Spinal cord (tissue), 10 donors: ENCODE measurements around the gene KCND1. TPM values are rescaled to one million over a fixed set of nuclear protein-coding genes. Genes with fewer than 3 reads are reported as not detected.

Source experiments
- DNase-seq, 6 donors: peaks; one replicate each; pipeline versions ENCODE4 v3.0.0 to v3.0.0-alpha.2; 2013 to 2015; ENCODE audit warnings: low spot score in 6 of 6, low read depth in 4 of 6
- H3K27ac ChIP-seq: one replicate; pipeline ENCODE4 v1.5.1; 2013; ENCODE audit warnings: low read depth, low read length, control low read depth
- H3K27me3 ChIP-seq: one replicate; pipeline ENCODE4 v1.6.1; 2013; ENCODE audit warnings: low read length; ENCODE audit not compliant: control insufficient read depth, insufficient read depth
- H3K36me3 ChIP-seq: one replicate; pipeline ENCODE4 v1.6.1; 2013; ENCODE audit warnings: low read length; ENCODE audit not compliant: control insufficient read depth, insufficient read depth
- H3K4me1 ChIP-seq: one replicate; pipeline ENCODE4 v1.6.1; 2013; ENCODE audit warnings: low read length; ENCODE audit not compliant: control insufficient read depth, insufficient read depth
- H3K4me3 ChIP-seq: one replicate; pipeline ENCODE4 v1.5.1; 2013; ENCODE audit warnings: low read depth, low read length, control low read depth
- H3K9me3 ChIP-seq: one replicate; pipeline ENCODE4 v1.6.1; 2013; ENCODE audit warnings: low read length; ENCODE audit not compliant: control insufficient read depth, insufficient read depth
- WGBS: methylation state at CpG from one replicate; pipeline ENCODE4 v1.1.5; 2013; ENCODE audit warnings: missing lambda C conversion rate; ENCODE audit not compliant: insufficient coverage; 5-methylcytosine and 5-hydroxymethylcytosine counted together
- polyA plus RNA-seq, 2 donors: library from polyadenylated mRNA; unstranded; fragments of 120-200 nt; gene quantifications; one replicate each; pipeline ENCODE4 v1.2.1, GENCODE V29; 2013; ENCODE audit not compliant: insufficient read length in 2 of 2
- total RNA-seq, 2 donors: library from RNA; depleted of rRNA in 1 of 2; stranded (reverse); fragments of 120-200 nt in 1 of 2; fragments of >200 nt in 1 of 2; gene quantifications; one replicate each; pipeline versions ENCODE4 v1.2.3 to v1.2.4, GENCODE V29; 2013 to 2014
- donor health status: healthy.

KCND1 gene
- total and polyA plus RNA-seq, 4 donors, result 1.8 to 6.7 (median 4.7) TPM

DNA sequence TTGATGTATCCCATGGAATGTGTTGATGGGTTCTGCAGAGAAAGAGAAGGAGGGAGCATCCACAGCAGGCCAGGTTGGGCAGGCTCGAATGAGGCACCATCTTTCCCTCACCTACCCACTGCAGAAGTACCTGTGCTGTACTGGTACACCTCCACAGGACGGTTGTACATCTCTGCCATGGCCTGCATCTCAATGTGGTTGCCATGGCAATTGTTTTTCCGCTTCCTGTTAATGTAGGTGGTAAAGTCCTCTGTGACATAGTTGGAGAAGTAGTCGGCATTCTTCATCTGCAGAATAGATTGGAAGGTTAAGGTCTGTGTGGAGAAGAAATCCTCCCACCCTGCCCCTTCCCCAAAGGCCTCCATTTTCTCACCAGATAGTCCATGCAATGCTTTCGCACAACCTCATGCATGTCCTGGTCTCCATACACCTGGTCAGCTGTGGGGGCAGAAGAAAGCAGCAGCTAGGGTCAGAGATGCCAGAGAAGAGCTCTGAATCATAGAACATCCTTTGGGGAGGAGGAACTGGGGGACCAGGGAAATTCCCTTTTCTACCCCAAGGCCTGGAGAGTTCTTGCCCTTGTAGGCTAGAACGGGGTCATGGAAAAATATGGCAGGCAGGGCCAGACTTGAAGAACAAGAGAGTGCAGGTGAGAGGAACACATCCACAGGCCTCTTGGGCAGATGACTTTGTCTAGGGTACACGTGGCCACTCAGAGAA is 36.9 kb downstream of the KCND1 start:
- Histone ChIP-seq H3K27me3 (no peaks in the 10 kb centered on the region), H3K4me3 (no peak overlapping the region), H3K27ac (no peak overlapping the region), H3K4me1 (no peaks in the 10 kb centered on the region), H3K9me3 (peaks cover 2% of the 10 kb centered on the region), H3K36me3 (peaks cover 15% of the 10 kb centered on the region)
- DNase-seq, result no peak
- 60% methylated on average over 1 of the region's 7 CpGs for WGBS

- DNase-seq, result no peak
- H3K27ac ChIP-seq, result no peak overlapping the region
- H3K27me3 ChIP-seq, result no peaks in the 10 kb centered on the region
- H3K4me3 ChIP-seq, result no peak overlapping the region
- WGBS, result 80% methylated on average over 1 of the region's 2 CpGs
- peaks cover 2% of the 10 kb centered on the region for H3K9me3 ChIP-seq
- H3K36me3 ChIP-seq, result peaks cover 15% of the 10 kb centered on the region
- no peaks in the 10 kb centered on the region for H3K4me1 ChIP-seq
Measured at GRCh38 chrX:48933757-48934156, 37.9 kb downstream of the KCND1 start.

- peaks cover 38% of the 10 kb centered on the region for H3K36me3 ChIP-seq
- no peaks in the 10 kb centered on the region for H3K4me1 ChIP-seq
- DNase-seq, result no peak
- no peak overlapping the region for H3K4me3 ChIP-seq
- H3K27ac ChIP-seq, result no peak overlapping the region
- no peaks in the 10 kb centered on the region for H3K27me3 ChIP-seq
- peaks cover 2% of the 10 kb centered on the region for H3K9me3 ChIP-seq
- no CpG with 5 or more reads among the region's 2 CpGs for WGBS
Measured at GRCh38 chrX:48927736-48928382, 43.8 kb downstream of the KCND1 start.

GRCh38 chrX:48927123-48927522 is 44.5 kb downstream of the KCND1 start:
- DNase-seq, result no peak
- no peaks in the 10 kb centered on the region for H3K4me1 ChIP-seq
- H3K27ac ChIP-seq, result no peak overlapping the region
- H3K27me3 ChIP-seq, result no peaks in the 10 kb centered on the region
- H3K9me3 ChIP-seq, result peaks cover 2% of the 10 kb centered on the region
- no CpG with 5 or more reads among the region's 5 CpGs for WGBS
- no peak overlapping the region for H3K4me3 ChIP-seq
- H3K36me3 ChIP-seq, result peaks cover 42% of the 10 kb centered on the region

DNA sequence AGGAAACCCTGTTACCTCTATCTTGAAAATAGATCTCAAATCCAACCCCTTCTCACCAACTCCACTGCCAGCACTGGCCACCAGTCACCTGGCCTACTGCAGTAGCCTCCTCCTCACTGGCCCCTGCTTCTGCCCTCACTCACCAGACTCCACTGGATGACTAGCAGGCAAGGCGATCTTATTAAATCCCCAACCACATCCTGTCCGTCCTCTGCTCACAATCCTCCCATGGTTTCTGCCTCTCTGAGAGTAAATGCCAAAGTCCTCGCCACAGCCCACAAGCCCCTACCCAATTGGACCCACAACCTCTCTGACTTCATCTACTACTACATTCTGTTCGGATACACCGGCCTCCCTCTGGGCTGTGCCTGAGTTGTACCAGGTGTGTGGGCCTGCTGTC is 47.4 kb downstream of the KCND1 start:
- Histone ChIP-seq H3K27ac (no peak overlapping the region), H3K9me3 (no peaks in the 10 kb centered on the region), H3K4me1 (peaks cover 4% of the 10 kb centered on the region), H3K36me3 (peaks cover 42% of the 10 kb centered on the region), H3K27me3 (no peaks in the 10 kb centered on the region), H3K4me3 (no peak overlapping the region)
- no peak for DNase-seq
- 89% methylated on average over 5 of the region's 5 CpGs for WGBS

- H3K4me3 ChIP-seq, result no peak overlapping the region
- H3K9me3 ChIP-seq, result no peaks in the 10 kb centered on the region
- H3K27me3 ChIP-seq, result no peaks in the 10 kb centered on the region
- peaks cover 6% of the 10 kb centered on the region for H3K4me1 ChIP-seq
- WGBS, result 88% methylated on average over 13 of the region's 13 CpGs
- peaks cover 42% of the 10 kb centered on the region for H3K36me3 ChIP-seq
- no peak for DNase-seq
- no peak overlapping the region for H3K27ac ChIP-seq
Measured at GRCh38 chrX:48923771-48924170, 47.9 kb downstream of the KCND1 start.

DNA sequence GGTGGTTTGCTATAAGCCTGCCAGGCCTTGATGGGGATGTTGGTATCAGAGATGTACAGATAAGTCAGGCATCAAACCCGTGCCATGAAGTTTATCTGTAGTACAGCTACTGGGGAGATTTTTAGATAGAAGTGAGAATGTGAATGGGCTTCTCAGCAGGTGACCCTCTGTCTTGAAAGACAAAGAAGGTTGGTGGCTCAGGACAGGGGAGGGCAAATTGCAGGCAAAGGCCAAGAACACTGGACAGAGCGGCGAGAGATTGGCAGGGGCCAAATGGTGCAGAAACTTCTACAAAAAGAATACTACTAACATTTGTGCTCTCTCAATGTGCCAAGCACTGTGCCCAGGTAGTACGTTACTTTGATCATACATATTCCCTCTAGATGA is 50.9 kb downstream of the KCND1 start:
- Histone ChIP-seq H3K4me3 (no peak overlapping the region), H3K4me1 (peaks cover 16% of the 10 kb centered on the region), H3K27me3 (no peaks in the 10 kb centered on the region), H3K27ac (no peak overlapping the region), H3K36me3 (peaks cover 34% of the 10 kb centered on the region), H3K9me3 (no peaks in the 10 kb centered on the region)
- 28% methylated on average over 1 of the region's 4 CpGs for WGBS
- no peak for DNase-seq

- H3K36me3 ChIP-seq, result peaks cover 32% of the 10 kb centered on the region
- 53% methylated on average over 8 of the region's 8 CpGs for WGBS
- H3K4me1 ChIP-seq, result peaks cover 16% of the 10 kb centered on the region
- H3K4me3 ChIP-seq, result no peak overlapping the region
- no peaks in the 10 kb centered on the region for H3K9me3 ChIP-seq
- peak in 1 of 6 donors; percentile 63 for DNase-seq
- no peaks in the 10 kb centered on the region for H3K27me3 ChIP-seq
- H3K27ac ChIP-seq, result peak overlapping the region; percentile 81
Measured at GRCh38 chrX:48919947-48920717, 51.5 kb downstream of the KCND1 start.

- H3K36me3 ChIP-seq, result peaks cover 29% of the 10 kb centered on the region
- H3K4me1 ChIP-seq, result peaks cover 16% of the 10 kb centered on the region
- peak overlapping the region; percentile 81 for H3K27ac ChIP-seq
- peak in 1 of 6 donors; percentile 53 for DNase-seq
- 39% methylated on average over 14 of the region's 15 CpGs for WGBS
- H3K27me3 ChIP-seq, result no peaks in the 10 kb centered on the region
- no peaks in the 10 kb centered on the region for H3K9me3 ChIP-seq
- peak overlapping the region; percentile 64 for H3K4me3 ChIP-seq
Measured at GRCh38 chrX:48919360-48919841, 52.2 kb downstream of the KCND1 start.
